ENCODE data around the gene RFNG. TPM values are rescaled to one million over a fixed set of nuclear protein-coding genes. Genes with fewer than 3 reads are reported as not detected.

RFNG gene
- total and polyA plus RNA-seq, 2 of the 13 experiments (the other 11 are each of a cell fraction or from before 2014, with no cell fraction given), result 61.4 to 64.0 TPM

- TF ChIP-seq PRDM10 (CRISPR knock-in tag; IDR thresholded peaks at IDR 0.05; ENCODE audit: low read depth) (no peak), RARA (CRISPR knock-in tag; IDR thresholded peaks at IDR 0.05) (peak; percentile 36; the same call in 1 of the 2 replicates), SOX13 (IDR thresholded peaks at IDR 0.05) (no peak; the same call in 1 of the 2 replicates), SOX13 (CRISPR knock-in tag; conservative IDR thresholded peaks at IDR 0.05 in 1 of 2, IDR thresholded peaks at IDR 0.05 in 1 of 2) (peak in 1 of 2 experiments; percentile 49; a peak in 1 of 4 replicates), BCL6 (CRISPR knock-in tag; IDR thresholded peaks at IDR 0.05) (no peak)
These were observed 10.3 kb downstream of the RFNG start (continued) for GRCh38 chr17:82041144-82041814.

- intact Hi-C loops (cut with micrococcal nuclease; ENCODE audit: unreplicated experiment), result loop anchor here (5.0 kb wide), 1 partner anchor 113 kb away; no protein-coding TSS in a partner anchor
- Histone ChIP-seq H3K4me1 (ENCODE audit: insufficient read depth, low read length) (peaks cover 68% of the 10 kb centered on the region), H3K27me3 (ENCODE audit: control insufficient read depth in 1 of 2, insufficient read depth in 2 of 2, low read length in 2 of 2) (no peaks in the 10 kb centered on the region), H3K4me3 (replicated peaks in 1 of 3; ENCODE audit: insufficient read depth in 1 of 3, low read depth in 2 of 3, low read length in 3 of 3) (peak overlapping the region in 1 of 3 experiments; percentile 19; a peak in 1 of 6 replicates), H4K20me1 (ENCODE audit: insufficient read depth, low read length) (peaks cover 20% of the 10 kb centered on the region), H3K36me3 (replicated peaks in 1 of 2; ENCODE audit: control insufficient read depth in 1 of 2, insufficient read depth in 2 of 2, low read length in 2 of 2) (peaks cover 4 to 12% of the 10 kb centered on the region in 2 experiments), H2AFZ (ENCODE audit: low read length) (no peak overlapping the region), H3K27ac (ENCODE audit: extremely low read length, insufficient read depth, low read length) (peak overlapping the region; percentile 22), H3K79me2 (ENCODE audit: insufficient read depth, low read length) (peaks cover 13% of the 10 kb centered on the region), H3K4me2 (ENCODE audit: low read depth, low read length) (peak overlapping the region; percentile 45), H3K9me3 (ENCODE audit: low read length) (no peaks in the 10 kb centered on the region), H3K9ac (ENCODE audit: insufficient read depth, low read depth, low read length) (peak overlapping the region; percentile 31; the same call in 1 of the 2 replicates)
- POLR2A ChIA-PET, result interaction anchor here (1.0 to 1.7 kb wide), 2 partner anchors 17 kb away, joined by 3 to 5 read pairs; partner anchors contain the start of genes CENPX and LRRC45
- in situ Hi-C loops (cut with HindIII; ENCODE audit: extremely low pct_ligation_motif_present, low pct_unique_long_range_greater_than_20kb), result loop anchor here (5.0 kb wide), 1 partner anchor 118 kb away; no protein-coding TSS in a partner anchor
- no peak for FAIRE-seq
- ATAC-seq, result peak; percentile 8
- peak; percentile 57 for DNase-seq (ENCODE audit: low spot score)
- BruUV-seq (replicated peaks), result no TSS peak
- 25% methylated on average over 7 of the region's 8 CpGs for WGBS (ENCODE audit: low lambda C conversion rate)
- CTCF ChIA-PET (ENCODE audit: low intra/inter-chr PET ratio, low total read pairs), result no interaction called here
- TF ChIP-seq SALL1 (CRISPR knock-in tag; IDR thresholded peaks at IDR 0.05), result peak; percentile 71
- TF ChIP-seq EP300 (IDR thresholded peaks at IDR 0.05; ENCODE audit: low read depth in 2 of 2, low read length in 2 of 2), result no peak
- TF ChIP-seq EP300 (CRISPR knock-in tag; IDR thresholded peaks at IDR 0.05; ENCODE audit: borderline replicate concordance), result 0 out of 2 replicates have a peak, but pooled peaks have one; percentile 18
- no peak for TF ChIP-seq NR2F6 (IDR thresholded peaks at IDR 0.05)
- peak; percentile 53; the same call in 1 of the 2 replicates for TF ChIP-seq NR2F6 (CRISPR knock-in tag; IDR thresholded peaks at IDR 0.05)
- peak; percentile 35; the same call in 1 of the 2 replicates for TF ChIP-seq KDM2A (CRISPR knock-in tag; IDR thresholded peaks at IDR 0.05; ENCODE audit: borderline replicate concordance, low read depth)
- TF ChIP-seq NFYB (CRISPR knock-in tag; IDR thresholded peaks at IDR 0.05), result 0 out of 2 replicates have a peak, but pooled peaks have one; percentile 10
- peak; percentile 88 for TF ChIP-seq ZFX (CRISPR knock-in tag; IDR thresholded peaks at IDR 0.05; ENCODE audit: low read depth)
- TF ChIP-seq ARNT2 (CRISPR knock-in tag; IDR thresholded peaks at IDR 0.05; ENCODE audit: low read depth), result no peak
- peak; percentile 45 for TF ChIP-seq KAT8 (CRISPR knock-in tag; IDR thresholded peaks at IDR 0.05)
- TF ChIP-seq KDM5B (CRISPR knock-in tag; IDR thresholded peaks at IDR 0.05; ENCODE audit: borderline replicate concordance), result peak; percentile 56; the same call in 1 of the 2 replicates
- TF ChIP-seq HNF1B (CRISPR knock-in tag; IDR thresholded peaks at IDR 0.05), result no peak
These were observed 11.8 kb downstream of the RFNG start for GRCh38 chr17:82039695-82040299.
